Endodermal cell (in vitro differentiated cells): ENCODE data around the gene PCDHGA5. TPM values are rescaled to one million over a fixed set of nuclear protein-coding genes. Genes with fewer than 3 reads are reported as not detected.

Experiments used
- DNase-seq: peaks from one replicate; pipeline ENCODE4 v3.0.0-alpha.2; 2017
- H3K27ac ChIP-seq: 2 replicates; pipeline ENCODE4 v1.5.1; 2013; ENCODE audit warnings: mild to moderate bottlenecking, low read depth, low read length, moderate library complexity
- H3K27me3 ChIP-seq: 2 replicates; pipeline ENCODE4 v1.6.1; 2013; ENCODE audit warnings: mild to moderate bottlenecking, low read length, moderate library complexity; ENCODE audit not compliant: insufficient read depth, control insufficient read depth, poor library complexity, severe bottlenecking
- H3K36me3 ChIP-seq: 2 replicates; pipeline ENCODE4 v1.7.0; 2013; ENCODE audit warnings: mild to moderate bottlenecking, low read length, moderate library complexity; ENCODE audit not compliant: control insufficient read depth, insufficient read depth
- H3K4me1 ChIP-seq: one replicate; pipeline ENCODE4 v1.7.0; 2013; ENCODE audit warnings: low read length; ENCODE audit not compliant: control insufficient read depth, insufficient read depth
- H3K4me3 ChIP-seq: 2 replicates; pipeline ENCODE4 v1.5.1; 2013; ENCODE audit warnings: mild to moderate bottlenecking, low read length, moderate library complexity
- H3K9ac ChIP-seq: 2 replicates; pipeline ENCODE4 v1.6.1; 2013; ENCODE audit warnings: mild to moderate bottlenecking, low read length, moderate library complexity; ENCODE audit not compliant: poor library complexity, severe bottlenecking; ENCODE audit errors: extremely low read depth
- H3K9me3 ChIP-seq: 2 replicates; pipeline ENCODE4 v1.6.1; 2013; ENCODE audit warnings: mild to moderate bottlenecking, low read length, moderate library complexity; ENCODE audit not compliant: control insufficient read depth
- H3K27ac Mint-ChIP-seq: 2 replicates; pipeline ENCODE4 v1.8.0; 2020; ENCODE audit warnings: mixed read lengths
- H3K27me3 Mint-ChIP-seq: 2 replicates; pipeline ENCODE4 v1.8.0; 2021; ENCODE audit warnings: mild to moderate bottlenecking, mixed read lengths; ENCODE audit not compliant: insufficient read depth
- H3K36me3 Mint-ChIP-seq: 2 replicates; pipeline ENCODE4 v1.8.0; 2020; ENCODE audit warnings: low read depth, mixed read lengths
- H3K4me1 Mint-ChIP-seq: 2 replicates; pipeline ENCODE4 v1.8.0; 2020; ENCODE audit warnings: mixed read lengths
- H3K4me3 Mint-ChIP-seq: 2 replicates; pipeline ENCODE4 v1.8.0; 2020; ENCODE audit warnings: mild to moderate bottlenecking, moderate library complexity, mixed read lengths
- H3K9me3 Mint-ChIP-seq: 2 replicates; pipeline ENCODE4 v1.8.0; 2020; ENCODE audit warnings: mild to moderate bottlenecking, mixed read lengths
- CTCF ChIP-seq: fragments of 200-600 bp; sonication (generic); conservative IDR thresholded peaks from 2 replicates; pipeline ENCODE4 v1.5.0; 2021; ENCODE audit warnings: antibody characterized with exemption, mild to moderate bottlenecking
- WGBS, 2 experiments: methylation state at CpG; one replicate each; pipeline versions ENCODE4 v1.1.5 to v1.1.7; 2013; ENCODE audit warnings: missing lambda C conversion rate in 2 of 2, mixed read lengths in 1 of 2; ENCODE audit not compliant: insufficient coverage in 1 of 2, insufficient read length in 1 of 2; 5-methylcytosine and 5-hydroxymethylcytosine counted together
- total RNA-seq, 2 donors: library from RNA; stranded (reverse); fragmentation: NEBNext Ultra II Directional in 1 of 2; extraction: Animal tissue kit (Norgen Biotek cat#: 25700) in 1 of 2; gene quantifications; 2 replicates in 1 of 2; 3 replicates in 1 of 2; pipeline ENCODE4 v1.2.1, GENCODE V29; 2021

The PCDHGA5 gene
- total RNA-seq, 2 donors from 2014 or later, result 0.51 to 3.0 TPM

GRCh38 chr5:141359790-141360426, 4.1 kb upstream of the PCDHGA5 start, which contains the start of gene PCDHGB2:
Gene PCDHGB2 (plus strand): TSS chr5:141359994. CDS start chr5:141360136, 142 bp downstream.
- TF ChIP-seq CTCF, result peak; percentile 72
- no peaks in the 10 kb centered on the region for H3K4me1 ChIP-seq
- peaks cover 56% of the 10 kb centered on the region for H3K36me3 Mint-ChIP-seq
- peak; percentile 63 for DNase-seq
- H3K9me3 Mint-ChIP-seq, result peaks cover 77% of the 10 kb centered on the region
- H3K4me3 ChIP-seq, result no peak within 1 kb of the TSS
- no peak within 1 kb of the TSS for H3K4me3 Mint-ChIP-seq
- 88 to 90% methylated on average over 21 to 24 of the region's 24 CpGs for WGBS, 2 experiments
- no peak within 1 kb of the TSS for H3K27ac Mint-ChIP-seq
- H3K36me3 ChIP-seq, result no peaks in the 10 kb centered on the region
- H3K9ac ChIP-seq, result no peak within 1 kb of the TSS
- no peaks in the 10 kb centered on the region for H3K27me3 Mint-ChIP-seq
- H3K27me3 ChIP-seq, result no peaks in the 10 kb centered on the region
- no peaks in the 10 kb centered on the region for H3K4me1 Mint-ChIP-seq
- H3K27ac ChIP-seq, result no peak within 1 kb of the TSS
- H3K9me3 ChIP-seq, result peaks cover 61% of the 10 kb centered on the region

- Histone ChIP-seq H3K9me3 (peaks cover 59% of the 10 kb centered on the region), H3K9ac (no peak overlapping the region), H3K36me3 (no peaks in the 10 kb centered on the region), H3K4me3 (no peak overlapping the region), H3K4me1 (no peaks in the 10 kb centered on the region), H3K27me3 (no peaks in the 10 kb centered on the region), H3K27ac (no peak overlapping the region)
- Mint-ChIP-seq H3K27ac (no peak overlapping the region), H3K27me3 (no peaks in the 10 kb centered on the region), H3K4me3 (no peak overlapping the region), H3K4me1 (no peaks in the 10 kb centered on the region), H3K36me3 (peaks cover 58% of the 10 kb centered on the region), H3K9me3 (peaks cover 78% of the 10 kb centered on the region)
- no peak for TF ChIP-seq CTCF
- DNase-seq, result no peak
- 89 to 95% methylated on average over 14 to 15 of the region's 15 CpGs for WGBS, 2 experiments
Measured at GRCh38 chr5:141360685-141361084, 3.3 kb upstream of the PCDHGA5 start.

- peaks cover 73% of the 10 kb centered on the region for H3K9me3 Mint-ChIP-seq
- no peaks in the 10 kb centered on the region for H3K4me1 ChIP-seq
- no peak for TF ChIP-seq CTCF
- H3K27me3 Mint-ChIP-seq, result no peaks in the 10 kb centered on the region
- no peaks in the 10 kb centered on the region for H3K27me3 ChIP-seq
- DNase-seq, result no peak
- no peak overlapping the region for H3K9ac ChIP-seq
- H3K36me3 ChIP-seq, result no peaks in the 10 kb centered on the region
- no peaks in the 10 kb centered on the region for H3K4me1 Mint-ChIP-seq
- H3K27ac Mint-ChIP-seq, result no peak overlapping the region
- H3K4me3 Mint-ChIP-seq, result no peak overlapping the region
- H3K36me3 Mint-ChIP-seq, result peaks cover 51% of the 10 kb centered on the region
- no peak overlapping the region for H3K4me3 ChIP-seq
- H3K9me3 ChIP-seq, result peaks cover 57% of the 10 kb centered on the region
- no peak overlapping the region for H3K27ac ChIP-seq
Measured at GRCh38 chr5:141362719-141363118, 1.2 kb upstream of the PCDHGA5 start.
